HepG2 (cell line): ENCODE measurements around the gene LRRC4C. TPM values are rescaled to one million over a fixed set of nuclear protein-coding genes. Genes with fewer than 3 reads are reported as not detected.

Experiments used
- ATRX ChIP-seq: sonication (generic); formaldehyde crosslinking; IDR thresholded peaks from 2 replicates; pipeline ENCODE4 v1.4.0; 2020; ENCODE audit warnings: missing genetic modification reagents, borderline replicate concordance
- CBX2 ChIP-seq, 2 experiments: fragments of 200-600 bp in 1 of 2; sonication (generic); formaldehyde crosslinking in 1 of 2; IDR thresholded peaks; 2 replicates each; pipeline versions ENCODE4 v1.7.0 to v1.8.1; 2018 to 2022; ENCODE audit warnings: low read depth in 2 of 2, low read length in 1 of 2, mild to moderate bottlenecking in 1 of 2, missing genetic modification reagents in 1 of 2
- FOSL1 ChIP-seq: sonication (generic); formaldehyde crosslinking; IDR thresholded peaks from 2 replicates; pipeline ENCODE4 v1.9.0; 2021; ENCODE audit warnings: missing genetic modification reagents, borderline replicate concordance
- GATAD2A ChIP-seq: IDR thresholded peaks from 2 replicates; pipeline ENCODE4 v1.6.1; 2016
- HIVEP1 ChIP-seq: sonication (generic); formaldehyde crosslinking; IDR thresholded peaks from 2 replicates; pipeline ENCODE4 v1.4.0; 2020; ENCODE audit warnings: mild to moderate bottlenecking, missing genetic modification reagents
- MYC ChIP-seq: sonication (generic); formaldehyde crosslinking; IDR thresholded peaks from 2 replicates; pipeline ENCODE4 v1.9.0; 2021; ENCODE audit warnings: missing genetic modification reagents, borderline replicate concordance
- SOX6 ChIP-seq, 2 experiments: fragments of 450-650 bp in 1 of 2; sonication (generic) in 1 of 2; formaldehyde crosslinking in 1 of 2; IDR thresholded peaks; 2 replicates each; pipeline versions ENCODE4 v1.4.0 to v1.6.1; 2017 to 2020; ENCODE audit warnings: antibody characterized with exemption in 1 of 2, mild to moderate bottlenecking in 1 of 2, missing genetic modification reagents in 1 of 2
- ZC3H4 ChIP-seq: sonication (generic); formaldehyde crosslinking; IDR thresholded peaks from 2 replicates; pipeline ENCODE4 v1.4.0; 2020; ENCODE audit warnings: missing genetic modification reagents, borderline replicate concordance
- ZFX ChIP-seq: sonication (generic); formaldehyde crosslinking; IDR thresholded peaks from 2 replicates; pipeline ENCODE4 v1.4.0; 2020; ENCODE audit warnings: mild to moderate bottlenecking, low read depth, missing genetic modification reagents, moderate library complexity
- ZNF160 ChIP-seq: sonication (generic); formaldehyde crosslinking; IDR thresholded peaks from 2 replicates; pipeline ENCODE4 v1.8.0; 2022; ENCODE audit warnings: mild to moderate bottlenecking, inconsistent platforms, missing genetic modification reagents
- ZNF251 ChIP-seq: sonication (generic); formaldehyde crosslinking; IDR thresholded peaks from 2 replicates; pipeline ENCODE4 v1.9.0; 2021; ENCODE audit warnings: mild to moderate bottlenecking, missing genetic modification reagents
- ZNF446 ChIP-seq: sonication (generic); formaldehyde crosslinking; IDR thresholded peaks from 2 replicates; pipeline ENCODE4 v1.5.0; 2020; ENCODE audit warnings: mild to moderate bottlenecking, missing genetic modification reagents
- ZNF530 ChIP-seq: sonication (generic); formaldehyde crosslinking; IDR thresholded peaks from 2 replicates; pipeline ENCODE4 v1.5.0; 2020; ENCODE audit warnings: low read depth, mild to moderate bottlenecking, missing genetic modification reagents
- ZNF776 ChIP-seq: sonication (generic); formaldehyde crosslinking; IDR thresholded peaks from 2 replicates; pipeline ENCODE4 v1.4.0; 2020; ENCODE audit warnings: mild to moderate bottlenecking, missing genetic modification reagents
- polyA plus RNA-seq, 8 experiments: library from polyadenylated mRNA; depleted of rRNA in 3 of 8; stranded (reverse) in 7 of 8; unstranded in 1 of 8; fragments of >200 nt; fragmentation: Illumina TruSeq in 4 of 8; extraction: Trizol in 4 of 8; gene quantifications; 2 replicates each; pipeline versions ENCODE4 v1.2.1 to v1.2.3, GENCODE V29; 2011 to 2016; ENCODE audit warnings: low read depth in 4 of 8, missing spikeins in 1 of 8, mixed read lengths in 1 of 8; ENCODE audit not compliant: insufficient read depth in 1 of 8
- total RNA-seq, 5 experiments: library from RNA; depleted of rRNA; stranded (reverse); fragments of >200 nt; fragmentation: Illumina TruSeq; extraction: Trizol; gene quantifications; 2 replicates each; pipeline ENCODE4 v1.2.3, GENCODE V29; 2016; ENCODE audit warnings: low read depth in 1 of 5
- TF ChIP-seq, protein P1 (sequence below): conservative IDR thresholded peaks from 2 replicates; pipeline ENCODE4 v1.6.1; 2018; ENCODE audit warnings: missing genetic modification reagents
- TF ChIP-seq, protein P2 (sequence below): sonication (generic); formaldehyde crosslinking; IDR thresholded peaks from 2 replicates; pipeline ENCODE4 v1.4.0; 2020; ENCODE audit warnings: missing genetic modification reagents
- TF ChIP-seq, protein P3 (sequence below): sonication (generic); formaldehyde crosslinking; IDR thresholded peaks from 2 replicates; pipeline ENCODE4 v1.4.0; 2020; ENCODE audit warnings: missing genetic modification reagents
- TF ChIP-seq, protein P4 (sequence below): sonication (generic); formaldehyde crosslinking; IDR thresholded peaks from 2 replicates; pipeline ENCODE4 v1.5.0; 2020; ENCODE audit warnings: missing genetic modification reagents
- TF ChIP-seq, protein P5 (sequence below): sonication (generic); formaldehyde crosslinking; IDR thresholded peaks from 2 replicates; pipeline ENCODE4 v1.4.0; 2020; ENCODE audit warnings: mild to moderate bottlenecking, missing genetic modification reagents, borderline replicate concordance

The LRRC4C gene
- total and polyA plus RNA-seq, 2 of the 13 experiments (the other 11 are each of a cell fraction or from before 2014, with no cell fraction given): not detected

DNA sequence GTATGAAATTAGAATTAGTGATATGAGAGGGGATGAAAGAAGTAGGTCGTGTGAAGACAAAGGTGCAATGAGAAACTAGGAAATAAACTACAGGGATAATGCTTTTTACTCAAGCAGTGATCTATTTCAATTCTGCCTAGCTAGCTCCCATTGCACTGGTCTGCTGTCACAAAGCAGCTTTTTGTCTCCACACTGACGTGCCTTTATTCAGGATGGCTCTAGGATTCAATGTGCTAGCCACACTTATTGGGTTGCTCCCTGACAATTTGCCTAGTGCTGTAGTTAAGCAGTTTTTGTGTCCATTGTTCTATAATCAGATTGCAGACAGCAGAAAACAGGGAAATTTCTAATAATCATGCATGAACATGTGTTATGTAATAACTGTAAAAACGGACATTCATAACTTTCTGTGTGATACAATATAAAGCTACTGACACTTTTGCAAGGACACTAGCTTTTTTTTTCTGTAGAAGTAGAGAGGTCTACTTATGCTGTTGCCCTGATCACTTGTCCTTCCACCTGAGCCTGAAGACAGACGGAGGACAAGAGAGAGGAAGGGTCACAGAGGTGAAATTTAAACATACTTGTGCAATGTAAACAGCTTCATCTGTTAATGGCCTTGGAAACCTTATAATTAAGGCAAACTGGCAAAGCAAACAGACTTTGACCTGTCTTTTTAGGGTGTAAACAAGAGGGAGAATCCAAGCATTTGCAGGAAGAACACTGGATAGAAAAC, 269.6 kb downstream of the LRRC4C start (continued):
- TF ChIP-seq ZNF530 (CRISPR knock-in tag) (no peak), ZNF251 (no peak), ZC3H4 (CRISPR knock-in tag) (no peak), ZNF160 (CRISPR knock-in tag) (no peak), ZNF446 (CRISPR knock-in tag) (no peak), CBX2 (IDR thresholded peaks at IDR 0.05; ENCODE audit: low read depth, low read length) (no peak), CBX2 (CRISPR knock-in tag; IDR thresholded peaks at IDR 0.05; ENCODE audit: low read depth) (no peak), ATRX (CRISPR knock-in tag) (no peak), ZFX (CRISPR knock-in tag) (no peak), MYC (CRISPR knock-in tag) (no peak), GATAD2A (CRISPR knock-in tag) (peak; percentile 62), HIVEP1 (CRISPR knock-in tag) (no peak), FOSL1 (no peak), SOX6 (IDR thresholded peaks at IDR 0.05) (no peak), SOX6 (CRISPR knock-in tag; IDR thresholded peaks at IDR 0.05) (peak; percentile 73), ZNF776 (CRISPR knock-in tag) (no peak)
- TF ChIP-seq, protein P1, sequence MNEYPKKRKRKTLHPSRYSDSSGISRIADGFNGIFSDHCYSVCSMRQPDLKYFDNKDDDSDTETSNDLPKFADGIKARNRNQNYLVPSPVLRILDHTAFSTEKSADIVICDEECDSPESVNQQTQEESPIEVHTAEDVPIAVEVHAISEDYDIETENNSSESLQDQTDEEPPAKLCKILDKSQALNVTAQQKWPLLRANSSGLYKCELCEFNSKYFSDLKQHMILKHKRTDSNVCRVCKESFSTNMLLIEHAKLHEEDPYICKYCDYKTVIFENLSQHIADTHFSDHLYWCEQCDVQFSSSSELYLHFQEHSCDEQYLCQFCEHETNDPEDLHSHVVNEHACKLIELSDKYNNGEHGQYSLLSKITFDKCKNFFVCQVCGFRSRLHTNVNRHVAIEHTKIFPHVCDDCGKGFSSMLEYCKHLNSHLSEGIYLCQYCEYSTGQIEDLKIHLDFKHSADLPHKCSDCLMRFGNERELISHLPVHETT: no peak
- TF ChIP-seq, protein P2, sequence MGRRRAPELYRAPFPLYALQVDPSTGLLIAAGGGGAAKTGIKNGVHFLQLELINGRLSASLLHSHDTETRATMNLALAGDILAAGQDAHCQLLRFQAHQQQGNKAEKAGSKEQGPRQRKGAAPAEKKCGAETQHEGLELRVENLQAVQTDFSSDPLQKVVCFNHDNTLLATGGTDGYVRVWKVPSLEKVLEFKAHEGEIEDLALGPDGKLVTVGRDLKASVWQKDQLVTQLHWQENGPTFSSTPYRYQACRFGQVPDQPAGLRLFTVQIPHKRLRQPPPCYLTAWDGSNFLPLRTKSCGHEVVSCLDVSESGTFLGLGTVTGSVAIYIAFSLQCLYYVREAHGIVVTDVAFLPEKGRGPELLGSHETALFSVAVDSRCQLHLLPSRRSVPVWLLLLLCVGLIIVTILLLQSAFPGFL (CRISPR knock-in tag): no peak
- TF ChIP-seq, protein P3, sequence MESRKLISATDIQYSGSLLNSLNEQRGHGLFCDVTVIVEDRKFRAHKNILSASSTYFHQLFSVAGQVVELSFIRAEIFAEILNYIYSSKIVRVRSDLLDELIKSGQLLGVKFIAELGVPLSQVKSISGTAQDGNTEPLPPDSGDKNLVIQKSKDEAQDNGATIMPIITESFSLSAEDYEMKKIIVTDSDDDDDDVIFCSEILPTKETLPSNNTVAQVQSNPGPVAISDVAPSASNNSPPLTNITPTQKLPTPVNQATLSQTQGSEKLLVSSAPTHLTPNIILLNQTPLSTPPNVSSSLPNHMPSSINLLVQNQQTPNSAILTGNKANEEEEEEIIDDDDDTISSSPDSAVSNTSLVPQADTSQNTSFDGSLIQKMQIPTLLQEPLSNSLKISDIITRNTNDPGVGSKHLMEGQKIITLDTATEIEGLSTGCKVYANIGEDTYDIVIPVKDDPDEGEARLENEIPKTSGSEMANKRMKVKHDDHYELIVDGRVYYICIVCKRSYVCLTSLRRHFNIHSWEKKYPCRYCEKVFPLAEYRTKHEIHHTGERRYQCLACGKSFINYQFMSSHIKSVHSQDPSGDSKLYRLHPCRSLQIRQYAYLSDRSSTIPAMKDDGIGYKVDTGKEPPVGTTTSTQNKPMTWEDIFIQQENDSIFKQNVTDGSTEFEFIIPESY: no peak
- TF ChIP-seq, protein P4, sequence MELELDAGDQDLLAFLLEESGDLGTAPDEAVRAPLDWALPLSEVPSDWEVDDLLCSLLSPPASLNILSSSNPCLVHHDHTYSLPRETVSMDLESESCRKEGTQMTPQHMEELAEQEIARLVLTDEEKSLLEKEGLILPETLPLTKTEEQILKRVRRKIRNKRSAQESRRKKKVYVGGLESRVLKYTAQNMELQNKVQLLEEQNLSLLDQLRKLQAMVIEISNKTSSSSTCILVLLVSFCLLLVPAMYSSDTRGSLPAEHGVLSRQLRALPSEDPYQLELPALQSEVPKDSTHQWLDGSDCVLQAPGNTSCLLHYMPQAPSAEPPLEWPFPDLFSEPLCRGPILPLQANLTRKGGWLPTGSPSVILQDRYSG: no peak
- TF ChIP-seq, protein P5, sequence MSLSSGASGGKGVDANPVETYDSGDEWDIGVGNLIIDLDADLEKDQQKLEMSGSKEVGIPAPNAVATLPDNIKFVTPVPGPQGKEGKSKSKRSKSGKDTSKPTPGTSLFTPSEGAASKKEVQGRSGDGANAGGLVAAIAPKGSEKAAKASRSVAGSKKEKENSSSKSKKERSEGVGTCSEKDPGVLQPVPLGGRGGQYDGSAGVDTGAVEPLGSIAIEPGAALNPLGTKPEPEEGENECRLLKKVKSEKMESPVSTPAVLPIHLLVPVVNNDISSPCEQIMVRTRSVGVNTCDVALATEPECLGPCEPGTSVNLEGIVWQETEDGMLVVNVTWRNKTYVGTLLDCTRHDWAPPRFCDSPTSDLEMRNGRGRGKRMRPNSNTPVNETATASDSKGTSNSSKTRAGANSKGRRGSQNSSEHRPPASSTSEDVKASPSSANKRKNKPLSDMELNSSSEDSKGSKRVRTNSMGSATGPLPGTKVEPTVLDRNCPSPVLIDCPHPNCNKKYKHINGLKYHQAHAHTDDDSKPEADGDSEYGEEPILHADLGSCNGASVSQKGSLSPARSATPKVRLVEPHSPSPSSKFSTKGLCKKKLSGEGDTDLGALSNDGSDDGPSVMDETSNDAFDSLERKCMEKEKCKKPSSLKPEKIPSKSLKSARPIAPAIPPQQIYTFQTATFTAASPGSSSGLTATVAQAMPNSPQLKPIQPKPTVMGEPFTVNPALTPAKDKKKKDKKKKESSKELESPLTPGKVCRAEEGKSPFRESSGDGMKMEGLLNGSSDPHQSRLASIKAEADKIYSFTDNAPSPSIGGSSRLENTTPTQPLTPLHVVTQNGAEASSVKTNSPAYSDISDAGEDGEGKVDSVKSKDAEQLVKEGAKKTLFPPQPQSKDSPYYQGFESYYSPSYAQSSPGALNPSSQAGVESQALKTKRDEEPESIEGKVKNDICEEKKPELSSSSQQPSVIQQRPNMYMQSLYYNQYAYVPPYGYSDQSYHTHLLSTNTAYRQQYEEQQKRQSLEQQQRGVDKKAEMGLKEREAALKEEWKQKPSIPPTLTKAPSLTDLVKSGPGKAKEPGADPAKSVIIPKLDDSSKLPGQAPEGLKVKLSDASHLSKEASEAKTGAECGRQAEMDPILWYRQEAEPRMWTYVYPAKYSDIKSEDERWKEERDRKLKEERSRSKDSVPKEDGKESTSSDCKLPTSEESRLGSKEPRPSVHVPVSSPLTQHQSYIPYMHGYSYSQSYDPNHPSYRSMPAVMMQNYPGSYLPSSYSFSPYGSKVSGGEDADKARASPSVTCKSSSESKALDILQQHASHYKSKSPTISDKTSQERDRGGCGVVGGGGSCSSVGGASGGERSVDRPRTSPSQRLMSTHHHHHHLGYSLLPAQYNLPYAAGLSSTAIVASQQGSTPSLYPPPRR (CRISPR knock-in tag): peak; percentile 49; the same call in 1 of the 2 replicates
